Sigmoid colon (tissue), 4 donors: ENCODE measurements around the gene SLCO3A1.

Source experiments
- EP300 ChIP-seq, 4 donors: sonication (generic); formaldehyde crosslinking; IDR thresholded peaks; one replicate each; pipeline ENCODE4 v1.6.1; 2017; ENCODE audit warnings: antibody characterized with exemption in 4 of 4
- POLR2A ChIP-seq, 2 donors: fragments of 450-650 bp; IDR thresholded peaks; one replicate each; pipeline ENCODE4 v1.6.1; 2016; ENCODE audit warnings: antibody characterized with exemption in 2 of 2, mild to moderate bottlenecking in 2 of 2, moderate library complexity in 2 of 2
- POLR2AphosphoS5 ChIP-seq, 4 donors: sonication (generic); formaldehyde crosslinking; IDR thresholded peaks; one replicate each; pipeline ENCODE4 v1.6.1; 2017; ENCODE audit warnings: antibody characterized with exemption in 4 of 4
- TF ChIP-seq, protein P1 (sequence below), 4 experiments: fragments of 450-650 bp in 3 of 4; fragments of 200-600 bp in 1 of 4; IDR thresholded peaks; one replicate each; pipeline ENCODE4 v1.5.1; 2016 to 2019; ENCODE audit warnings: antibody characterized with exemption in 4 of 4, mild to moderate bottlenecking in 3 of 4, moderate library complexity in 2 of 4

GRCh38 chr15:92092289-92093105, 239.0 kb downstream of the SLCO3A1 start:
- TF ChIP-seq, protein P1, sequence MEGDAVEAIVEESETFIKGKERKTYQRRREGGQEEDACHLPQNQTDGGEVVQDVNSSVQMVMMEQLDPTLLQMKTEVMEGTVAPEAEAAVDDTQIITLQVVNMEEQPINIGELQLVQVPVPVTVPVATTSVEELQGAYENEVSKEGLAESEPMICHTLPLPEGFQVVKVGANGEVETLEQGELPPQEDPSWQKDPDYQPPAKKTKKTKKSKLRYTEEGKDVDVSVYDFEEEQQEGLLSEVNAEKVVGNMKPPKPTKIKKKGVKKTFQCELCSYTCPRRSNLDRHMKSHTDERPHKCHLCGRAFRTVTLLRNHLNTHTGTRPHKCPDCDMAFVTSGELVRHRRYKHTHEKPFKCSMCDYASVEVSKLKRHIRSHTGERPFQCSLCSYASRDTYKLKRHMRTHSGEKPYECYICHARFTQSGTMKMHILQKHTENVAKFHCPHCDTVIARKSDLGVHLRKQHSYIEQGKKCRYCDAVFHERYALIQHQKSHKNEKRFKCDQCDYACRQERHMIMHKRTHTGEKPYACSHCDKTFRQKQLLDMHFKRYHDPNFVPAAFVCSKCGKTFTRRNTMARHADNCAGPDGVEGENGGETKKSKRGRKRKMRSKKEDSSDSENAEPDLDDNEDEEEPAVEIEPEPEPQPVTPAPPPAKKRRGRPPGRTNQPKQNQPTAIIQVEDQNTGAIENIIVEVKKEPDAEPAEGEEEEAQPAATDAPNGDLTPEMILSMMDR (IDR thresholded peaks at IDR 0.05), result no peak
- TF ChIP-seq POLR2A (IDR thresholded peaks at IDR 0.05), result no peak
- TF ChIP-seq POLR2AphosphoS5 (IDR thresholded peaks at IDR 0.05), result no peak
- TF ChIP-seq EP300 (IDR thresholded peaks at IDR 0.05), result no peak
